ENCODE results near the gene GNAT3. TPM values are rescaled to one million over a fixed set of nuclear protein-coding genes. Genes with fewer than 3 reads are reported as not detected.

GNAT3 gene
- polyA plus RNA-seq, 1 experiment = not detected

- H3K4me3 ChIP-seq (ENCODE audit: low read depth, low read length) = no peak overlapping the region
- TF ChIP-seq CTCF (IDR thresholded peaks at IDR 0.05; ENCODE audit: insufficient read depth, low read depth, low read length) = no peak
- CTCF ChIA-PET = no interaction called here
- no peak for DNase-seq (ENCODE audit: low read depth)
- H3K27me3 ChIP-seq (ENCODE audit: control insufficient read depth, insufficient read depth, low read length) = no peaks in the 10 kb centered on the region
- POLR2A ChIA-PET = no interaction called here
- no peaks in the 10 kb centered on the region for H3K36me3 ChIP-seq (ENCODE audit: control insufficient read depth, insufficient read depth, low read length)
Observed at GRCh38 chr7:80532153-80532552, 20.3 kb upstream of the GNAT3 start.

GRCh38 chr7:80530136-80530535 lies 18.3 kb upstream of the GNAT3 start:
- H3K27me3 ChIP-seq (ENCODE audit: control insufficient read depth, insufficient read depth, low read length) = no peaks in the 10 kb centered on the region
- DNase-seq (ENCODE audit: low read depth) = no peak
- CTCF ChIA-PET = interaction anchor here (1.1 kb wide), 1 partner anchor 19 kb away, joined by 3 read pairs; no protein-coding TSS in a partner anchor
- TF ChIP-seq CTCF (IDR thresholded peaks at IDR 0.05; ENCODE audit: insufficient read depth, low read depth, low read length) = no peak
- H3K4me3 ChIP-seq (ENCODE audit: low read depth, low read length) = no peak overlapping the region
- H3K36me3 ChIP-seq (ENCODE audit: control insufficient read depth, insufficient read depth, low read length) = no peaks in the 10 kb centered on the region
- POLR2A ChIA-PET = interaction anchor here (0.6 kb wide), 1 partner anchor 1306 kb away, joined by 3 read pairs; no protein-coding TSS in a partner anchor

- DNase-seq (ENCODE audit: low read depth) = no peak
- POLR2A ChIA-PET = no interaction called here
- no peak for TF ChIP-seq CTCF (IDR thresholded peaks at IDR 0.05; ENCODE audit: insufficient read depth, low read depth, low read length)
Observed at GRCh38 chr7:80529362-80529761, 17.5 kb upstream of the GNAT3 start.

GRCh38 chr7:80528689-80529088 lies 16.8 kb upstream of the GNAT3 start:
- no peak overlapping the region for H3K4me3 ChIP-seq (ENCODE audit: low read depth, low read length)
- CTCF ChIA-PET = interaction anchor here (0.7 to 0.9 kb wide), 2 partner anchors 10 to 133 kb away, joined by 3 read pairs; no protein-coding TSS in a partner anchor

More at GRCh38 chr7:80529362-80529761, 17.5 kb upstream of the GNAT3 start:
- CTCF ChIA-PET = interaction anchor here (0.7 to 1.1 kb wide), 2 partner anchors 18 to 132 kb away, joined by 3 read pairs; no protein-coding TSS in a partner anchor
- no peaks in the 10 kb centered on the region for H3K27me3 ChIP-seq (ENCODE audit: control insufficient read depth, insufficient read depth, low read length)
- H3K36me3 ChIP-seq (ENCODE audit: control insufficient read depth, insufficient read depth, low read length) = no peaks in the 10 kb centered on the region
- no peak overlapping the region for H3K4me3 ChIP-seq (ENCODE audit: low read depth, low read length)

GRCh38 chr7:80526472-80526871 lies 14.6 kb upstream of the GNAT3 start:
- no peak for DNase-seq (ENCODE audit: low read depth)
- Histone ChIP-seq H3K27me3 (ENCODE audit: control insufficient read depth, insufficient read depth, low read length) (no peaks in the 10 kb centered on the region), H3K36me3 (ENCODE audit: control insufficient read depth, insufficient read depth, low read length) (no peaks in the 10 kb centered on the region), H3K4me3 (ENCODE audit: low read depth, low read length) (no peak overlapping the region)
- ChIA-PET POLR2A (no interaction called here), CTCF (interaction anchor here (1.0 kb wide), 1 partner anchor 14 kb away, joined by 3 read pairs; no protein-coding TSS in a partner anchor)
- TF ChIP-seq CTCF (IDR thresholded peaks at IDR 0.05; ENCODE audit: insufficient read depth, low read depth, low read length) = no peak

More at GRCh38 chr7:80528689-80529088, 16.8 kb upstream of the GNAT3 start:
- no peak for DNase-seq (ENCODE audit: low read depth)
- Histone ChIP-seq H3K27me3 (ENCODE audit: control insufficient read depth, insufficient read depth, low read length) (no peaks in the 10 kb centered on the region), H3K36me3 (ENCODE audit: control insufficient read depth, insufficient read depth, low read length) (no peaks in the 10 kb centered on the region)
- POLR2A ChIA-PET = no interaction called here
- no peak for TF ChIP-seq CTCF (IDR thresholded peaks at IDR 0.05; ENCODE audit: insufficient read depth, low read depth, low read length)

Data from BJ (cell line).